ENCODE data around the gene OR10G8.

OR10G8 gene

GRCh38 chr11:124077266-124077665 is 50.7 kb downstream of the OR10G8 start:
- no peak for DNase-seq (ENCODE audit: low read depth, low spot score)

GRCh38 chr11:124078591-124078990 is 52.0 kb downstream of the OR10G8 start:
- peak; percentile 68 for DNase-seq (ENCODE audit: low read depth, low spot score)

GRCh38 chr11:124079631-124080326 is 53.2 kb downstream of the OR10G8 start:
- DNase-seq (ENCODE audit: low read depth, low spot score), result no peak

All from ELF-1 (cell line).